HG02588 (cell line): ENCODE measurements around the gene POLN.

Experiments
- ATAC-seq: cut with Tn5 transposase; IDR thresholded peaks from one replicate; pipeline ENCODE4 v1.9.1; 2021; ENCODE audit warnings: mild to moderate bottlenecking, moderate library complexity; ENCODE audit not compliant: unreplicated experiment

The POLN gene

GRCh38 chr4:2252530-2253091 lies 10.7 kb upstream of the POLN start:
- no peak for ATAC-seq

GRCh38 chr4:2251795-2252529 lies 10.0 kb upstream of the POLN start:
- ATAC-seq = no peak

GRCh38 chr4:2251073-2251794 lies 9.3 kb upstream of the POLN start:
- ATAC-seq = no peak

GRCh38 chr4:2250357-2251072 lies 8.6 kb upstream of the POLN start:
- no peak for ATAC-seq

- no peak for ATAC-seq
Observed at GRCh38 chr4:2249526-2250356, 7.8 kb upstream of the POLN start.

GRCh38 chr4:2248821-2249261 lies 6.9 kb upstream of the POLN start:
- no peak for ATAC-seq

- ATAC-seq = no peak
Observed at GRCh38 chr4:2248044-2248780, 6.3 kb upstream of the POLN start.

- no peak for ATAC-seq
Observed at GRCh38 chr4:2247128-2248043, 5.5 kb upstream of the POLN start.

GRCh38 chr4:2246384-2247127 lies 4.6 kb upstream of the POLN start:
- no peak for ATAC-seq

GRCh38 chr4:2245787-2246275 lies 3.9 kb upstream of the POLN start:
- ATAC-seq = no peak

- ATAC-seq = no peak
Observed at GRCh38 chr4:2245057-2245786, 3.3 kb upstream of the POLN start.

GRCh38 chr4:2243681-2244380 lies 1.9 kb upstream of the POLN start:
- ATAC-seq = no peak

GRCh38 chr4:2241003-2241402 lies 918 bp downstream of the POLN start:
- no peak for ATAC-seq

GRCh38 chr4:2236944-2237666 lies 4.8 kb downstream of the POLN start:
- ATAC-seq = no peak

- no peak for ATAC-seq
Observed at GRCh38 chr4:2231082-2231481, 10.8 kb downstream of the POLN start.

- ATAC-seq = no peak
Observed at GRCh38 chr4:2226261-2226660, 15.7 kb downstream of the POLN start.
